GM21447 (cell line): ENCODE data around the gene TRABD.

Experiments used
- ATAC-seq: cut with Tn5 transposase; IDR thresholded peaks from one replicate; pipeline ENCODE4 v1.9.1; 2021; ENCODE audit not compliant: unreplicated experiment

TRABD gene

DNA sequence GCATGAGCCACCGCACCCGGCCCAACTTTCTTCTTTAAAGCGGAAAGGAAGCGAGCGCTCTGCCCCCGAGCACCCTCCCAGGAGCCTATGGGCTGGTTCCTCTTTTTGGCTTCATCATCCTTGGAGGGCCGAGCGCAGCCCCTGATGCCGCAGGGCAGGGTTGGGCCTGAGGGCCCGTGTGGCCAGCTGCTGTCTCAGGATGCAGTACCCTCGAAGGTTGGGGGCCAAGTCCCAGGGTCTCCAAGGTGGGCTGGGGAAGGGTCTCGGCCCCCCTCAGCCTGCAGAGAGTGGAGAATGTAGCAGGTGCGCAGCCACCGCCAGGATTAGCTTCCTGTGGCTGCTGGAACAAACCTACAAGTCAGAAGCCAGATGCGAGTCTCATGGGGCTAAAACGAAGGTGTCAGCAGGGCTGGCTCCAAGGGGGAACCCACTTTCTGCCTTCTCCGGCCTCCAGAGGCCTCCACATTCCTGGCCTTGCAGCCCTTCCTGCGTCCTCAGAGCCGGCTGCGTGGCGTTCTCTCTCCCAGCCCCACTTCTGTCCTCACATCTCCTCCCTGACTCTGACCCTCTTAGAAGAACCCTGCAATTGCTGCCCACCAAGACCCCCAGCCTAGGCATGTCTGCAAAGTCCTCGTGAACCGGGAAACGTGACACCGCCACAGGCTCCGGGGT, 12.3 kb upstream of the TRABD start:
- no peak for ATAC-seq

DNA sequence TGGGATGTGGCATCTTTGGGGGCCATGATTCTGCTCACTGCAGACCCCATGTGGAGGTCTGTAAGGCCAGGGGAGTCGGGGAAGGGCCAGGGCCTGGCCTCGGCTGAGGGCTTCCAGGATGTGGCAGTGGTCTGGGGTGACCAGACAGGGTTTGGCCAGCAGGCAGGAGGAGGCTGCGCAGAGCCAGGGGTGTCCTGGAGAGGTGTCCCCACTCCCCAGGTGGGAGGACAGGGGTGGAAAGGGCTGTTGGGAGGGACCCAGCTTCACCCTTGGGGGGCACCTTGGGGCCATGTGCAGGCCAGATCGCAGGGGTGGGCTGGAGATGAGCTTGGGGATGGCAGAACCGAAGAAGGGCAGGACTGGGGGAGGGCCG, 11.7 kb upstream of the TRABD start:
- no peak for ATAC-seq

DNA sequence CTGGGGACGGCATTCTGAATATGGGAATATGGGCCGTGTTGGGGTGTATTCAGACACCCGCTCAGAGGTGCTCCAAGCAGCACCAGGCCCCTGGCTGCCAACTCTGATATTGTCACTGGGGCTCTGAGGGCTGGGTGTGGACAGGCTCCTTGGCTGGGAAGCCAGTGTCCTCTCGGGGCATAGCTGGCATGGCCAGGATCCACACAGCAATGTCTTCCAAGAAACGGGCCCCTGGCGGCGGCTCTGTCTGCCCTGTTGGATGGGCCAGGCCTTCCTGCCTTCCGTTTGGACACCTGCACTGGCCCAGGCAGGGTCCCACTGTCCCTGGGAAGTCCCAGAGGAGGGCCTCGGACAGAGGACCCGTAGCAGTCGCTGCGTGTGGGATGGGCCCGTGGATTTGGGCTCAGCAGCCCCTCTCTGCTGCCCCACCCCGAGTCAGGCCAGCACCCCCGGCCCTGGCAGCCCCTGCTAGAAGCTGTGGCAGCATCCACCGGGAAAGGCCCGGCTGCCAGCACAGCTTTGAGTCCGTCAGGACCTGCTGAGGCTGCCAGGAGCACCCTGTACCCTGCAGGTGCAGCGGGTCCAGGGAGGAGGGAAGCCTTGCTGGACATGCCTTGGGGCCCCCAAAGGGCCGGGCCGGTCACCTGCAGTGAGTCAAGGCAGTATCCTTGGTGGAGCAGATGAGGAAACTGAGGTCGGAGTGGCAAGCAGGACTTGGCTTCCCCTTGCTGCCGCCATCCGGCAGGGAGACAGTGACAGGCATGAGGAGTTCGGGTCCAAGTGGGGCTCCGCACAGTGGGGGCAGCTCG, 11.1 kb upstream of the TRABD start:
- no peak for ATAC-seq

DNA sequence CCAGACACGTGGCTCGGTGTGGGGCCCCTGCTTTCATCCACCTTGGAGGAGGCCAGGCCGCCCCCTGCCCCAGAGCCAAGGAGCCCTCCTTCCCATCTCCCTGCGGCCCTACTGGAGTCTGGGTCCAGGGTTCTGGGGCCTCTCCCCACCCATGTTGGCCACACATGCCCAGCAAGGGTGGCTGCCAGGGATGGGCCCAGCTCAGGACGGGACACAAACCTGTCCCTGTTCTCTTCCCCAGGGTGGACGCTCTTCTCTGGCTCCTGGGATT, 10.6 kb upstream of the TRABD start:
- no peak for ATAC-seq

DNA sequence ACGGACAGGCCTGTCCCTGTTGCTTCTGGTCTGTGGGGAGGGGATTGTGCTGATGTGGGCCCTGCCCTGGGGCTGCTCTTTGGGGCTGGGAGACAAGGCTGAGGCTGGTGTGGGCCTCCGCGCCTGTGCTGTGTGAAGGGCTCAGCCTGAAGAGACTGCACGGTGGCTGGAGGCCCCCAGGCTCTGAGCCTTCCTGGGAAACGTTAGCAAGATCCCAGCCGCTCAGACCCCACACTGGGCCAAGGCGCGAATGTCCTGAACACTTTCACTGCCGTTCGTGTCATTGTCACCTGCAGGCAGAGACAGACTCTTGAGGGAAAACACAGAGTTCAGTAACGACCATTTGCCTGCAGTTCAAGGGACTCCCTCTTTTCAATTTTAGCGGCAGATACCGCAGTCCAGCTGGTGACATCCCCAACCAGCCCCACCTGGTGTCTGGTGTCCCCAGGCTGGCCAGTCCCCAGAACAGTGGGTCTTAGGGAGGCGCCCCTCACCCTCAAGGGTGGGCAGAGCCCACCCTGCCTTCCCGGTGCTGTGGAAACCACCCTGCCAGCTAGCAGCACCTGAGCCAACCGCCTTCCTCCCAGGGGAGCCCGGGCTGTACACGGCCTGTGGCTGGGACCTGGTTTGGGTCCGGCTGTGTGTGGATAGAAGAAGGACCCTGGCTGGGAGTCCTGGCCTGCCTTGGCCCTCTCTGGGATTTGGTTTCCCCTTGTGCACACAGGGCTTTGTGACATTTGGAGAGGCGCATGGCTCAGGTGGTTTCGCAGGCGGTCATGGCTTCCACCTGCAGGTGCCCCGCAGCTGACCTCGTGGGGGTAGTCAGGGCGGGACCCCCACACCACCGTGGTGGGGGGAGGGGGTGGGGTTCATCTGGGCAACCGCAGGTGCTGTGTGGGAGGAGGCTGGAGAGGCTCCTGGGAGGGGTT, 9.5 kb upstream of the TRABD start:
- ATAC-seq: no peak

DNA sequence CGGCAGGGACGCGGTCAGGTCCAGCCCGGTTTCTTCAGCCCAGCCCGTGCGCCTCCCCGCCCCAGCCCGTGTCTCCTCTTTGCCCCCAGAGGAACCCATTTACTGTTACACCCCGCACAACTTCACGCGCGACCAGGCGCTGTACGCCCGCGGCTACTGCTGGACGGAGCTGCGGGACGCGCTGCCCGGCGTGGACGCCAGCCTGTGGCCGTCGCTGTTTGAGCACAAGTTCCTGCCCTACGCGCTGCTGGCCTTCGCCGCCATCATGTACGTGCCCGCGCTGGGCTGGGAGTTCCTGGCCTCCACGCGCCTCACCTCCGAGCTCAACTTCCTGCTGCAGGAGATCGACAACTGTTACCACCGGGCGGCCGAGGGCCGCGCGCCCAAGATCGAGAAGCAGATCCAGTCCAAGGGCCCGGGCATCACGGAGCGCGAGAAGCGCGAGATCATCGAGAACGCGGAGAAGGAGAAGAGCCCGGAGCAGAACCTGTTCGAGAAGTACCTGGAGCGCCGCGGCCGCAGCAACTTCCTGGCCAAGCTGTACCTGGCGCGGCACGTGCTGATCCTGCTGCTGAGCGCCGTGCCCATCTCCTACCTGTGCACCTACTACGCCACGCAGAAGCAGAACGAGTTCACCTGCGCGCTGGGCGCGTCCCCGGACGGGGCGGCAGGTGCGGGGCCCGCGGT, 8.7 kb upstream of the TRABD start:
- ATAC-seq: no peak

DNA sequence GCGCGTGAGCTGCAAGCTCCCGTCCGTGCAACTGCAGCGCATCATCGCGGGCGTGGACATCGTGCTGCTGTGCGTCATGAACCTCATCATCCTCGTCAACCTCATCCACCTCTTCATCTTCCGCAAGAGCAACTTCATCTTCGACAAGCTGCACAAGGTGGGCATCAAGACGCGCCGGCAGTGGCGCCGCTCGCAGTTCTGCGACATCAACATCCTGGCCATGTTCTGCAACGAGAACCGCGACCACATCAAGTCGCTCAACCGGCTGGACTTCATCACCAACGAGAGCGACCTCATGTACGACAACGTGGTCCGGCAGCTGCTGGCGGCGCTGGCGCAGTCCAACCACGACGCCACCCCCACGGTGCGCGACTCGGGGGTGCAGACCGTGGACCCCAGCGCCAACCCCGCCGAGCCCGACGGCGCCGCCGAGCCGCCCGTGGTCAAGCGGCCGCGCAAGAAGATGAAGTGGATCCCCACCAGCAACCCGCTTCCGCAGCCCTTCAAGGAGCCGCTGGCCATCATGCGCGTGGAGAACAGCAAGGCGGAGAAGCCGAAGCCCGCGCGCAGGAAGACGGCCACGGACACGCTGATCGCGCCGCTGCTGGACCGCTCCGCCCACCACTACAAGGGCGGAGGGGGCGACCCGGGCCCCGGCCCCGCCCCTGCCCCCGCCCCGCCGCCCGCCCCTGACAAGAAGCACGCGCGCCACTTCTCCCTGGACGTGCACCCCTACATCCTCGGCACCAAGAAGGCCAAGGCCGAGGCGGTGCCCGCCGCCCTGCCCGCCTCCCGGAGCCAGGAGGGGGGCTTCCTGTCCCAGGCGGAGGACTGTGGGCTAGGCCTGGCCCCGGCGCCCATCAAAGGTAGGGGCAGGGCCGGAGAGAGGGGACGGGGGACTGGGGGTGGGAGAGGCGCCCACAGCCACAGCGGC, 7.9 kb upstream of the TRABD start:
- ATAC-seq: no peak

DNA sequence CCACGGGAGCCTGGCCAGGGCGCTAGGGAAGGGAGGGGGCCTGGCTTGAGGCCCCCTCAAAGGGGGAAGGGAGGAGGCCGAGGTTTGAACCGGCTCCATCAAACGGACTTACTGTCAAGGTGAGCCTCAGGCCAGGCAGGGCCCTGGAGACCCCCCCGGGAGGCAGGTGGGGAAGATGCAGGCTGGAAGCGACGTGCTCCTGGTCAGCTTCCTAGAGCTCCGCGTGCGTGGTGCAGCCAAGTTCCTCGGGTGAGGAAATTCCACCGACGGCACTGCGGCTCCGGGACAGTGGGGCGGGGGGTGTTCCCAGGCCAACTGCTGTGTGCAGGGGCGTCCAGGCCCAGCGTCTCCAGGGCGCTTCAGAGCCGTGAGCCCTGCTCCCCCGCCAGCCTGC, 7.2 kb upstream of the TRABD start:
- ATAC-seq: no peak

DNA sequence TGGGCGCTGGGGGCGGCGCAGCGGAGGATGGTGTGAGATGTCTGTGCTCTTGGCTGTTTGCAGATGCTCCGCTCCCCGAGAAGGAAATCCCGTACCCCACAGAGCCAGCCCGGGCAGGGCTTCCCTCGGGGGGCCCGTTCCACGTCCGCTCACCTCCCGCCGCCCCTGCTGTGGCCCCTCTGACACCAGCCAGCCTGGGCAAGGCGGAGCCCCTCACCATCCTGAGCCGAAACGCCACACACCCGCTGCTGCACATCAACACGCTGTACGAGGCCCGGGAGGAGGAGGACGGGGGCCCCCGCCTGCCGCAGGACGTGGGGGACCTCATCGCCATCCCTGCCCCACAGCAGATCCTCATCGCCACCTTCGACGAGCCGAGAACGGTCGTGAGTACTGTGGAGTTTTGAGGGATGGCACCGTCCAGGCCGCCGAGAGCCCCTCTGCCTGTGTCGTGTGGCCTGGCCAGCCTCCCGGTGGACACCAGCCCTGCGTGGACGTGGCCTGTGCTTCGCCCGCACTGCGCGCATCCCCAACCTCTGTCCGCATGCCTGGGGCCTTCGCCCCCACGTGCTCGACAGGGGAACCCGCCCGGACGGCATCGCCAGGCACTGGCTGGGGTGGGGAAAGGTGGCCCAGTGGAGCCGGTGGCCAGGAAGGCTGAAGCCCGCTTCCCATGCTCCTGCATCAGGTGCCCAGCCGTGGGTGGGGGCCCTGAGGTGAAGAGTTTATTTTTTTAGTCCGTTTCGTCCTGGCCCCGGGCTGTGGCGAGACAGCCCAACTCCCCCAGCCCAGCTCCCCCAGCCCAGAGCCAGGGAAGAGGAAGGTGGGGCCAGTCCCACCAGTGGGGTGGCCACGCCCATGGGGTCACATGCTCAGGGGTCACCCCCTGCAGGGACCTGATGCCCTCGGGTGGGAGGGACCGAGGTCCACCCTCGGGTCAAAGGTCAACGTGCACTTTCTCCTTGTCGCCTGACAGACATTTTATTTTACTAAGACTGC, 6.5 kb upstream of the TRABD start:
- ATAC-seq: no peak

DNA sequence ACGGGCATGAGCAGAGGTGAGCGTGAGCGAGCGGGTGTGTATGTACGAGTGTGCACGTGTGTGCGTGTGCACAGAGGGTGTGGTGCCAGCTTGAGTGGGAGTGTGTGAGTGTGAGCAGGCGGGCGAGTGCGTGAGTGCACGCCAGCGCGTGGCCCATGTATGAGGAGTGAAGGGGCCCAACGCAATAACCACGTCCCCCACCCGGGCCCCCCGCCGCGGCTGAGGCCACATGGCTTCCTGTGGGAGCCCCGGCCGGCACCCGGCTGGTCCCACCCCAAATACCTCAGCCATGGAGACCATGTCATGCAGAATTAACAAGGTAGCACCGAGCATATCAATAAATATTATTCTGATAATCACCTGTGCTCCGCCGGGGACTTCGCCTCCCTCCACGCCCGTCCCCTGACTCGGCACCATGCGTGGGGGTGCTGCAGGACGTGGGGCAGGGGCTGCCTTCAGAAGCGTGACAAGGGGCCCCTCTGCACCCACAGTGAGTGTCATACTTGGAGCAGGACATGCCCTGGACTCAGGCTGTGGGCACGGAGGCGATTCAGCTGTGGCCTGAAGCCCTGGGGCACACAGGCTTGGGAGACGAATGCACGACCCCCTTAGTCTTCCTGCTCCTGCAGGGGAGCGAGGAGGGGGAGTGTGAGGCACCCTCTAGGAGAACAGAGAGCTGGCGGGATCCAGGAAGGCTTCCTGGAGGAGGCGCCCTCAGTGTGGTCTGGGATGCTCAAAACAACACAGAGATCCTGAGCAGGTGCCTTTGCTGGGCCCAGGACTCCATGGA, 5.6 kb upstream of the TRABD start:
- ATAC-seq: no peak

DNA sequence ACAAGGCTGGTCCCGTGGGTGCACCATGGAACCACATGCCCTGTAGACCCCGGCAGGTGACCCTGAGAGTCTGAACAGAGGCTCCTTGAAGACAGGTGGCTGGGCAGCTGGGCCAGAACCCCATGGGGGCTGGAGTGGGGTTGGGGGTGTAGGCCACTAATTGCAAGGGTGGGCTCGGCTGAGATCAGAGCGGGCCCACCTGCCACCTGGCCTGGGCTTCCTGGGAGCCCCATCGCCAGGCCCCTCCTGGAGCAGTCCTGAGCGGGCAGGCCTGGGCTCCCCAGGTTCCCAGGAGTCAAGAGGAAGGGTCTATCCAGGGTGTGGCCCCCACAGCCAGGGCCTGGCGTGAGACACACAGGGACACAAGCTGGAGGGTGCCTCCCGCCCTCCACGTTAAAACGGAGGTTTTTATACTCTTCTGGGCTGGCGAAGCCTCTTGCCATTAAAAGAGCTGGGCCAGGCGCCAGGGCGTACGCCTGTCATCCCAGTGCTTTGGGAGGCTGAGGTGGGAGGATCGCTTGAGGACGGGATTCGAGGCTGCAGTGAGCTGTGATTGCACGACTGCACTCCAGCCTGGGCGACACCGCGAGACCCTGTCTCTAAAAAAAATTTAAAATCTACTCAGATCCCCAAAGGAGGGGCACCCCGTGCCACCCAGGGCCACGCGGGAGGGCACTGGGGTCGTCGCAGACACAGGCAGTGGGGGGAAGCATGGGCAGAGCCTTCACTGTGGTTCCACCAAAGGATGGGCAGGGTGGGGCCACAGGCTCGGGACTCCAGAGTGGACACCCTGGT, 4.8 kb upstream of the TRABD start:
- no peak for ATAC-seq

DNA sequence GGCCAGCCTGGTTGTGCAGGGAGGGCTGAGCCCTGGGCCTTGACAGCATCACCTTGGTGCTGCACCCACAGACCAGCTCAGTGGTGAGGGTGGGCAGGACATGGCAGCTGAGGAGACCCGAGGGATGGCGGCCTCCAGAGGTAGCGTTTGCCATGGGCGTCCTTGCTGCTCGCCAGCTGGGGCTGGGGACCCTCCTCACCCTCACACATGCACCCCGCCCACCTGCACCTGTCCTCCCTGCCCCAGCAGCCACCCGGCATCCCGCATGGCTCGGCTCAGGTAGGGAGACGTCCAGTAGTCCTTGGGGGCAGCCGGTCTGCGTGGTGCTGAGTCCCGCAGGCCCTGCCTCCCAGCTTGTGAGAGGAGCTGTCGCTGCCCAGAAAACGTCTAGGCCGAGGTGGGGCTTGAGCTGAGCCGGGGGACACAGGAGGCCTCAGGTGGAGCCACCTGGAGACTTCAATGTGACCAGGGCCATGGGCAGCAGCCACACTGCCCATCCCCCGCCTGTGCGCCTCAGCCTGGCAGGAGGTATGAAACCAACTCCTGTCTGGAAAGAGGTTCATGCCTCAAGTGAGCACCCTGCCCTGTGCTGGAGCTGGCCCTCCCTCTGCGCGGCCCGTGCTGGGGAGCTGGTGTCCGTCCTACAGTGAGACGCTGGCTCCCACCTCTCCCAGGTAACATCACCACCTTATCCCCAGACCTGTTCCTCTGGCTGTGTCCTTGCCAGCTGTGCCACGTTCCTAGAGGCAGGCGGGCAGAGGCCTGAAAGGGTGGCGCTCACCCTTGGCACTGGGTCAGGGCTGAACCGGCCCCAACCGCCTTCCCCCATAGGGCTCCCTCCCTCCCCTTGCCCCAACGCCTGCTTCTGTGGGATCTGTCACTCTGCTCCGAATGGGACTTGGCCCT, 3.3 kb upstream of the TRABD start:
- ATAC-seq: no peak

DNA sequence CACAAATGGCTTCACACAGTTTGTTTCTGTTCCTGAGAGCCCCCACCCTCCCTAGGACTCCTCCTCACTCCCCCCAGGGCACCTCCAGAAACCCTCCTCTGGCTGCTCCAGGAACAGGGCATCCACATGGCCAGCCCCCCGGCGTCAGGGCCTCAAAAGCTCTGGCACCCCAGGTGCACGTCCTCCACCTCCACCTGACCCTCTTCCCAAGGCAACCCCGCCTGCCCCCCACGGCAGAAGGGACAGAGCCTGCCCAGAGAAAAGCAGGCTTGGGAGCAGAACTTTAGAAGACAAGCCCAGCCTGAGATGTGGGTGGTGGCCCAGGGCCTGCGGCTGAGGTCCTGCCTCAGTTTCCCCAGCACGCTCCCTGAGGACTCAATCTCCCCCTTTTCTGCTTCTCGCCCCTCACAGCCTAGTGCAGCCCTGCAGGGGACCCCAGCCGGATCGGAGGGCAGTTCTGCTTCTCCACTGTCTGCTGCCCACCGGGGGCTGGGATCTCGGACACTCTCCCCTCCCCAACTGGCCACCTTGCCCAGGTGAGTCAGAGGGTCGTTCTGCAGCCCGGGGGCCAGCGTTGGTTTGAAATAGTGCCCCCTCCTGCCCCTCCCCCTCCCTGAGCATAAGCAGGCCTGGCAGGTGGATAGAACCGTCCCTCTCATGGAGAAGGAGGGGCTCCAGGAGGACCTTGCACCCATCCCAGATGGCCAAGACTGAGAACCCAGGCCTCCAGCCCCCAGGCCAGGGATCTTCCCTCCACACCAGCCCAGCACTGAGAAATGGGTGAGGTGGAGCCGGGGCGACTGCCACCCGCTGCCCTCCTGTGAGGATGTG, 2.4 kb upstream of the TRABD start:
- ATAC-seq: no peak

DNA sequence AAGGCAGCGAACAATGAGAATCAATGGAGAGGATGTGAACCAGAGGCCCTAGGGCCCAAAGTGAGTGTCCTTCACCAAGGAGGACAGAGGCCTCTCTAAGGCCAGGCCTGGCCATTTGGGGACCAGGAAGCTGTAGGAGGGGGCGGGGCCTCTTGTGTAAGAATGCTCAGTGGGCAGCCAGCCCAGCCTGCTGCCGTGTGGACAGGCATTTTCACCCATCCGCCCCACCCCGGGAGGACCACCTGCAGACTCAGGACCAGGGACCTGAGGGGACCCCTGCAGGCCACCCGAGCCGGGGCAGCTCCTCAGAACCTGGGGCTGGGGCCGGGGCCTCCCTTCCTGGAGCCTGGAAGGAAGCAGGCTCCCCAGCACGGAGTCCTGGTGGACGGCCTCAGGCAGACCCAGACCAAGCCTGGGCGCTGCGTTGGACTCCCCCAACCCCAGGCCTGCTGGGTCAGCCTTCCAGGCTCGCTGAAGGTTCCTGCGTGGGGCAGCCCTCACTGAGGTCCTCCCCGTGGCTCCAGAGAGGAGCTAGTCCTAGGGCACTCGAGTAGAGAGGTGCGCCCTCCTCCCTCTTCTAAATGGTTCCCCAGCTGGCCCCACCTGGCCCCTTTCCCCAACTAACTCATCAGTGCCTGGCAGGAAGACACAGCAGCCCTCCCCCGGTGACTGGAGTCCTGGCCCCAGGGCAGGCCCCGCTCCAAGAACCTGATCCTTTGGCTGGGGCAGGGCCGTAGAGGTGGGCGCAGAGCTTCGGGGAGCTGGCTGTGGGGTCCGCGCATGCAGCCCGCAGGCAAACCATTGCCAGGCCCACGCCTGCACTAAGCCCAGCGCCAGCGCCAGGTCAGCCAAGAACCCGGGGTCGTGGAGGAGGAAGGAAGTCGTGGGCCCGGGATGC, 1.5 kb upstream of the TRABD start:
- no peak for ATAC-seq
